Measurements from ENCODE around the gene TNS3.

- TF ChIP-seq POLR2A (IDR thresholded peaks at IDR 0.05; ENCODE audit: low read length) (no peak), GATA1 (IDR thresholded peaks at IDR 0.05; ENCODE audit: low read depth, low read length) (no peak)
Observed at GRCh38 chr7:47283497-47284131, 298.3 kb downstream of the TNS3 start.
